Measurements from ENCODE around the gene CDT1.

CDT1 gene

GRCh38 chr16:88847654-88848053, 44.1 kb downstream of the CDT1 start:
- ChIA-PET CTCF (no interaction called here), POLR2A (no interaction called here)

GRCh38 chr16:88848557-88848956, 45.0 kb downstream of the CDT1 start:
- POLR2A ChIA-PET: no interaction called here
- CTCF ChIA-PET: interaction anchor here (1.5 kb wide), 1 partner anchor 9 kb away, joined by 7 read pairs; no protein-coding TSS in a partner anchor
- TF ChIP-seq, protein P1, sequence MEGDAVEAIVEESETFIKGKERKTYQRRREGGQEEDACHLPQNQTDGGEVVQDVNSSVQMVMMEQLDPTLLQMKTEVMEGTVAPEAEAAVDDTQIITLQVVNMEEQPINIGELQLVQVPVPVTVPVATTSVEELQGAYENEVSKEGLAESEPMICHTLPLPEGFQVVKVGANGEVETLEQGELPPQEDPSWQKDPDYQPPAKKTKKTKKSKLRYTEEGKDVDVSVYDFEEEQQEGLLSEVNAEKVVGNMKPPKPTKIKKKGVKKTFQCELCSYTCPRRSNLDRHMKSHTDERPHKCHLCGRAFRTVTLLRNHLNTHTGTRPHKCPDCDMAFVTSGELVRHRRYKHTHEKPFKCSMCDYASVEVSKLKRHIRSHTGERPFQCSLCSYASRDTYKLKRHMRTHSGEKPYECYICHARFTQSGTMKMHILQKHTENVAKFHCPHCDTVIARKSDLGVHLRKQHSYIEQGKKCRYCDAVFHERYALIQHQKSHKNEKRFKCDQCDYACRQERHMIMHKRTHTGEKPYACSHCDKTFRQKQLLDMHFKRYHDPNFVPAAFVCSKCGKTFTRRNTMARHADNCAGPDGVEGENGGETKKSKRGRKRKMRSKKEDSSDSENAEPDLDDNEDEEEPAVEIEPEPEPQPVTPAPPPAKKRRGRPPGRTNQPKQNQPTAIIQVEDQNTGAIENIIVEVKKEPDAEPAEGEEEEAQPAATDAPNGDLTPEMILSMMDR (IDR thresholded peaks at IDR 0.05; ENCODE audit: insufficient read depth, low read length, missing control alignments): no peak
- DNase-seq (ENCODE audit: low read depth, low spot score): no peak
- no peak overlapping the region for H3K4me3 ChIP-seq (ENCODE audit: low read depth, low read length)

More at GRCh38 chr16:88847654-88848053, 44.1 kb downstream of the CDT1 start:
- TF ChIP-seq, protein P1 (IDR thresholded peaks at IDR 0.05; ENCODE audit: insufficient read depth, low read length, missing control alignments): no peak
- no peak overlapping the region for H3K4me3 ChIP-seq (ENCODE audit: low read depth, low read length)
- DNase-seq (ENCODE audit: low read depth, low spot score): no peak

- ChIA-PET CTCF (no interaction called here), POLR2A (no interaction called here)
- TF ChIP-seq, protein P1 (IDR thresholded peaks at IDR 0.05; ENCODE audit: insufficient read depth, low read length, missing control alignments): no peak
- no peak overlapping the region for H3K4me3 ChIP-seq (ENCODE audit: low read depth, low read length)
- DNase-seq (ENCODE audit: low read depth, low spot score): no peak
Measured at GRCh38 chr16:88850531-88851199, 47.1 kb downstream of the CDT1 start.

DNA sequence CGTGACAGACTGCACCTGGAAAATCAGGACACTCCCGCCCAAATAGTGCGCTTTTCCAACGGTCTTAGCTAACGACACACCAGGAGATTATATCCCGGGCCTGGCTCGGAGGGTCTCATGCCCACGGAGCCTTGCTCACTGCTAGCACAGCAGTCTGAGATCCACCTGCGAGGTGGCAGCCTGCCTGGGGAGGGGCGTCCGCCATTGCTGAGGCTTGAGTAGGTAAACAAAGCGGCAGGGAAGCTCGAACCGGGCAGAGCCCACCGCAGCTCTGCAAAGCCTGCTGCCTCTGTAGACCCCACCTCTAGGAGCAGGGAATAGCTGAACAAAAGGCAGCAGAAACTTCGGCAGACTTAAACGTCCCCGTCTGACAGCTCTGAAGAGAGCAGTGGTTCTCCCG, 48.0 kb downstream of the CDT1 start:
- no peak overlapping the region for H3K4me3 ChIP-seq (ENCODE audit: low read depth, low read length)
- DNase-seq (ENCODE audit: low read depth, low spot score): no peak
- TF ChIP-seq, protein P1 (IDR thresholded peaks at IDR 0.05; ENCODE audit: insufficient read depth, low read length, missing control alignments): no peak
- ChIA-PET POLR2A (no interaction called here), CTCF (no interaction called here)

DNA sequence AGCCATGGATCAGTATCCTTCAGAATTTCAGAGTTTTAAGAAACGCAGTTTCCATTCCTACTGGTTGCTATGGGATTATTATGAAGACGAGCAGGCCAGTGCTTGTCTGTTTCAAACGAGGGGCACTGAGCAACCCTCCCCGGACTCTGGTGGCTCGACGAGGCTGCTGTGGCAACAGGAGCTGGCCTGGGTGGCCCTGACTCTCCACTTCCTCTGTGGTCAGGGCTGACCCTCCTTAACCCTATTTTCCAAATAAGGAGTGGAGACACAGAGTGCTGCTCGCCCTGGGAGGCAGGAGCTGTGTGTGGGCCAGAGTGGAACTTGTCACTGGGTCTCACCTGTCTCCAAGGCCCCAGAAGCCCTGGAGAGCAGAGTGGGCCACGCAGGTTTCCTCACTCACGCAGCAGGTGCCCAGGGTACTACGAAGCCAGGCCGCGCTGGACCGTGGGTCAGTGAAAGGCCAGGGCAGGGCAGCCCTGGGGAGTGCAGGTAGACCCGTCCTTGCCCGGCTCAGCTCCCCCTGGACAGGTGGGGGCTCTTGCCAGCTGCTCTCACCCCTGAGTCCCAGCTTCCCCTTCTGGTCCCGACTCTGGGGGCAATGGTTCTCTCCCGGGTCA, 49.8 kb downstream of the CDT1 start:
- ChIA-PET POLR2A (no interaction called here), CTCF (no interaction called here)
- no peak overlapping the region for H3K4me3 ChIP-seq (ENCODE audit: low read depth, low read length)
- no peak for DNase-seq (ENCODE audit: low read depth, low spot score)
- TF ChIP-seq, protein P1 (IDR thresholded peaks at IDR 0.05; ENCODE audit: insufficient read depth, low read length, missing control alignments): no peak

DNA sequence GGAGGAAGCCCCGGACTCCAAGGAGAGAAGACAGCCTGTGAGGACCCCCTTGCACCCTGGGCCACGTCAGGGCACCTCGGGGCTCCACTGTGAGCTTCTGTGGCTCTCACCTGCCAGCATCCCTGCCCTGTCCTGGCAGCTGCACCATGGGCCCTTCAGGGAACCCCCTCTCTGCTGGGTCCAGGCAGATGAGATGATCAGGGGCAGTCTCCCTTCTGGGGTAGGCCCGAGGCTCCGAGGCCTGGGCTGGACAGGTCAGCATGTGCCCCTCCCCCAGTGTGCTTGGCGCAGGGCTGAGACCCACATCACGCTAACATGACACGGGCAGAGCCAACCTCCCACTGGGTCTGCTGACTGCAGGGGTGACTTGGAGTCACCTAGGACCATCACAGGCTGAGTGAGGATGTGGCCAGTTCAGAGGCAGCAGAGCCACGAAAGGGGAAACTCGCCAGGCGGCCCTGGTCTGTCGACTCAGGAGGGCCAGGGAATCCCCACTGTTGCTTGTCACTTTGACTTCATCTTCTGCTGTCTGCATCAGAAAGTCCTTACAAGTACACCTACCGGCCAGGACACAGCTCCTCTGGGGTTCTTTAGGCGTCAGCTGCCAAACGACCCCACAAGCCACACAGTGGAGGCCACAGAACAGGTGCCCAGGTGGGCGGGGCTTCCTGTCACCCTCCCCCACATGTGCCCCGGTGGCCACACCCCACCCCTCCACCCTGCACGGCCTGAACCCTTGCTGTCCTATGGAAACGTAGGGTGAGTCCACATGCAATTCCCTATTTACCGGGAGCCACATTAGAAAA, 50.9 kb downstream of the CDT1 start:
- POLR2A ChIA-PET: interaction anchor here (1.3 kb wide), 1 partner anchor 21 kb away, joined by 4 read pairs; no protein-coding TSS in a partner anchor
- DNase-seq (ENCODE audit: low read depth, low spot score): no peak
- no peak overlapping the region for H3K4me3 ChIP-seq (ENCODE audit: low read depth, low read length)
- CTCF ChIA-PET: no interaction called here
- TF ChIP-seq, protein P1 (IDR thresholded peaks at IDR 0.05; ENCODE audit: insufficient read depth, low read length, missing control alignments): no peak

All from AG04449 (cell line).